Natural killer cell (primary cell): ENCODE data around the gene POLG. TPM values are rescaled to one million over a fixed set of nuclear protein-coding genes. Genes with fewer than 3 reads are reported as not detected.

ENCODE experiments used
- ATAC-seq, 3 donors: fragments of 150-1000 bp in 2 of 3; fragments of 200-7000 bp in 1 of 3; cut with Tn5 transposase; 1 replicate in 1 of 3; 2 replicates in 2 of 3; pipeline ENCODE4 v1.10.0; 2021; ENCODE audit warnings: mild to moderate bottlenecking in 2 of 3, moderate library complexity in 2 of 3
- DNase-seq, 2 donors: peaks; one replicate each; pipeline versions ENCODE4 v3.0.0 to v3.0.0-alpha.2; 2013 to 2021; ENCODE audit warnings: mixed read lengths in 1 of 2
- H3K27ac ChIP-seq: one replicate; pipeline ENCODE4 v1.5.1; 2013; ENCODE audit warnings: mild to moderate bottlenecking, low read length
- H3K27me3 ChIP-seq: one replicate; pipeline ENCODE4 v1.6.1; 2013; ENCODE audit warnings: low read length; ENCODE audit not compliant: control insufficient read depth, insufficient read depth
- H3K36me3 ChIP-seq: one replicate; pipeline ENCODE4 v1.6.1; 2013; ENCODE audit warnings: low read length; ENCODE audit not compliant: control insufficient read depth, insufficient read depth
- H3K4me1 ChIP-seq: one replicate; pipeline ENCODE4 v1.6.1; 2013; ENCODE audit warnings: low read length; ENCODE audit not compliant: control insufficient read depth, insufficient read depth
- H3K4me3 ChIP-seq: one replicate; pipeline ENCODE4 v1.5.1; 2013; ENCODE audit warnings: low read length
- H3K9me3 ChIP-seq: one replicate; pipeline ENCODE4 v1.6.1; 2013; ENCODE audit warnings: low read length; ENCODE audit not compliant: control insufficient read depth, insufficient read depth
- H3K27ac Mint-ChIP-seq, 2 donors: one replicate each; pipeline ENCODE4 v1.8.0; 2022; ENCODE audit warnings: mild to moderate bottlenecking in 2 of 2, mixed read lengths in 2 of 2, moderate library complexity in 1 of 2
- H3K27me3 Mint-ChIP-seq, 2 donors: one replicate each; pipeline ENCODE4 v1.8.0; 2022; ENCODE audit warnings: low read depth in 2 of 2, mixed read lengths in 2 of 2
- H3K36me3 Mint-ChIP-seq: one replicate; pipeline ENCODE4 v1.8.0; 2022; ENCODE audit warnings: mixed read lengths
- H3K4me1 Mint-ChIP-seq, 2 donors: one replicate each; pipeline ENCODE4 v1.8.0; 2022; ENCODE audit warnings: mixed read lengths in 2 of 2
- H3K4me3 Mint-ChIP-seq: one replicate; pipeline ENCODE4 v1.8.0; 2022; ENCODE audit warnings: mild to moderate bottlenecking, moderate library complexity, mixed read lengths
- H3K9me3 Mint-ChIP-seq, 2 donors: one replicate each; pipeline ENCODE4 v1.8.0; 2022; ENCODE audit warnings: mixed read lengths in 2 of 2
- CTCF ChIP-seq: fragments of 200-600 bp; IDR thresholded peaks from one replicate; pipeline ENCODE4 v1.8.0; 2022; ENCODE audit warnings: antibody characterized with exemption
- WGBS: methylation state at CpG from one replicate; pipeline ENCODE4 v1.1.7; 2013; ENCODE audit warnings: missing lambda C conversion rate; ENCODE audit not compliant: insufficient coverage; 5-methylcytosine and 5-hydroxymethylcytosine counted together
- intact Hi-C: fragments of 100-400 bp; cut with micrococcal nuclease; formaldehyde crosslinking; loops from one replicate; pipeline ENCODE4 v1.14.2; 2022
- total RNA-seq, 4 donors: library from RNA; stranded (reverse); fragments of 120-200 nt in 1 of 4; gene quantifications; one replicate each; pipeline versions ENCODE4 v1.2.3 to v1.2.4, GENCODE V29; 2013 to 2022

POLG gene
- total RNA-seq, 3 donors from 2014 or later (not counting 1 experiment from before 2014, with no cell fraction given), result 205 to 253 (median 238) TPM

- Mint-ChIP-seq H3K4me1 (peaks cover 0 to 16% of the 10 kb centered on the region in 2 donors), H3K4me3 (no peak overlapping the region), H3K9me3 (no peaks in the 10 kb centered on the region), H3K27me3 (peaks cover 59 to 72% of the 10 kb centered on the region in 2 donors), H3K36me3 (no peaks in the 10 kb centered on the region), H3K27ac (no peak overlapping the region)
- 26% methylated on average over 20 of the region's 22 CpGs for WGBS
- Histone ChIP-seq H3K27me3 (peaks cover 72% of the 10 kb centered on the region), H3K4me1 (peaks cover 24% of the 10 kb centered on the region), H3K27ac (no peak overlapping the region), H3K4me3 (no peak overlapping the region), H3K36me3 (no peaks in the 10 kb centered on the region), H3K9me3 (no peaks in the 10 kb centered on the region)
- ATAC-seq (no peak), DNase-seq (no peak)
- no peak for TF ChIP-seq CTCF
- intact Hi-C loops, result no loop called here
Measured at GRCh38 chr15:89365462-89366065, 30.9 kb upstream of the POLG start.

DNA sequence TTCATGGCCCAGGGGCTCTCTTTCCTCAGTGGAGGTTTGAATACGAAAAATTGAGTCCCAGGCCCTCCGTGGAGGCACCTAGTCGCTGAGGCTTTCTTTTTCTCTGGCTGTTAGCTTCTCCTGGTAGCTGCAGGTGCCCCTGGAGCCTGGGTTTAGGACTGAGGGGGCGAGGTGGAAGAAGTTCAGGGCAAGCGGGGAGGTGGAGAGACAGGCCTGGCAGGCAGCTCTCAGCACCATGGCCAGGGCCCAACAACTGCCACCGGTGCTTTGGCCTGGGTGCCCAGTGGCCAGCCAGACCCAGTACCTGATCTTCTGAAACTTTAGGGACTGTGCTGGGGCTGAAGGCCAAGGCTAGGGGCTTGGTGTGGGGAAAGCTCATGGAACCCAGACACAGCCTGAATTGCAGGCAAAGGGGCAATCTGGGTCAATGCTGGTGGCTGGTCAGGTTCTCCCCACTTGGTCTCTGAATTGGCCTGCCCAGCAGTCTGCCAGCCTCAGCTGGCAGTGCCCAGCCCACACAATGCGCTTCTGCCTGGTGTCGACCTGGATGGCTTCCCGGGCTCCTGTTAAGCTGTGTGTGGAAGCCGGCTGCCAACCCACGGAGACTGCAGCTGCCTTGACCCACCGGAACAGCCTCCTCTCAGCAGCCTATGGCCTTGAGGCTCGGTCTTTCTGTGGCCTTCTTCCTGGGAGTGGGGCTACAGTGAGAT is 30.3 kb upstream of the POLG start:
- 33% methylated on average over 12 of the region's 13 CpGs for WGBS
- Mint-ChIP-seq H3K27ac (no peak overlapping the region), H3K4me1 (peaks cover 0 to 16% of the 10 kb centered on the region in 2 donors), H3K4me3 (no peak overlapping the region), H3K9me3 (no peaks in the 10 kb centered on the region), H3K36me3 (no peaks in the 10 kb centered on the region), H3K27me3 (peaks cover 64 to 73% of the 10 kb centered on the region in 2 donors)
- intact Hi-C loops, result no loop called here
- DNase-seq (no peak), ATAC-seq (no peak)
- Histone ChIP-seq H3K4me1 (peaks cover 17% of the 10 kb centered on the region), H3K4me3 (no peak overlapping the region), H3K9me3 (no peaks in the 10 kb centered on the region), H3K27me3 (peaks cover 72% of the 10 kb centered on the region), H3K27ac (no peak overlapping the region), H3K36me3 (no peaks in the 10 kb centered on the region)
- TF ChIP-seq CTCF, result no peak

DNA sequence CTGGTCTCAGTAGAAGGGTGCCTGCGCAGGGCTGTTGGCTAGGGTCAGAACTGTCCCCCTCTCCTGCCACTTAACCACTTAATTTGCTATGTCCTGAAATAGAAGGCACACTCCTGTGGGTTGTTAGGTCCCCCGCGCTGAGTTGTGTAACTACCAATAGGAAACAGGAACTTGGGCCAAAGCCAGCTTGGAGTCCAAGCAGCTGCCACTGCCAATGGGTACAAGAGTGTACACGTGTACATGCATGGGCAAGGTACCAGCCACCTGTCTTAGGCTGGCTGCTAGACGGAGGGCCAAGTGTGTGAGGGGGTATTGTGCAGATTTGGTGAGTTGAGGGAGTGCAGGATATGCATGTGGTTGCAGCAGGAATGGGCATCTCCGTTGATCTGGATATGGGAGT is 29.7 kb upstream of the POLG start:
- Histone ChIP-seq H3K4me1 (peaks cover 19% of the 10 kb centered on the region), H3K9me3 (no peaks in the 10 kb centered on the region), H3K27me3 (peaks cover 75% of the 10 kb centered on the region), H3K36me3 (no peaks in the 10 kb centered on the region), H3K27ac (no peak overlapping the region), H3K4me3 (no peak overlapping the region)
- Mint-ChIP-seq H3K27ac (no peak overlapping the region), H3K4me3 (no peak overlapping the region), H3K4me1 (peaks cover 0 to 16% of the 10 kb centered on the region in 2 donors), H3K36me3 (no peaks in the 10 kb centered on the region), H3K27me3 (peaks cover 69 to 74% of the 10 kb centered on the region in 2 donors), H3K9me3 (no peaks in the 10 kb centered on the region)
- WGBS, result 10% methylated on average over 6 of the region's 6 CpGs
- TF ChIP-seq CTCF, result no peak
- ATAC-seq (no peak), DNase-seq (no peak)
- intact Hi-C loops, result no loop called here
